ENCODE measurements around the gene CDC14A.

DNA sequence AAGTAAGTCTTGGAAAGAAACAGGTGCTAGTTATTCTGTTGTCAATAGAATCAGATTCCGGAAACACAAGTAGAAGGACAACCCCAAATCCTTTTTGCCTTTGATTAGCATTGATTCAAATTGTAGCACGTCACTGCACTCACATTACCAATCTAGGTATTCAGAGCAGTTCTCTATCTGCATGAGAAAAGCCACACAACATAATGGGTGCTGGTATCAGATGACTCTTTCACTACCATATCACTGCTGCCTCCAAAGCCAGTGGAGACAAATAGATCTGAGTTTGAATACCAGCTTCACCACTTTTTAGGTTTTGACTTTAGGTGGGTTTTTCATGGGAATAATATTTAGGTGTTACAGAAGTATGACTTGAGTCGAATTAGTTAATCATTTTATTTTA lies 47.4 kb upstream of the CDC14A start:
- no peak for TF ChIP-seq CTCF (conservative IDR thresholded peaks at IDR 0.05; ENCODE audit: low read length)
- no peak for TF ChIP-seq EZH2phosphoT487 (IDR thresholded peaks at IDR 0.05; ENCODE audit: borderline replicate concordance, low read depth, low read length)
